IMR-90 (cell line): ENCODE results near the gene TMPRSS11A. TPM values are rescaled to one million over a fixed set of nuclear protein-coding genes. Genes with fewer than 3 reads are reported as not detected.

ENCODE experiments used
- ATAC-seq: fragments of 200-7000 bp; cut with Tn5 transposase; 2 replicates; pipeline ENCODE4 v1.9.1; 2020; ENCODE audit warnings: low read depth, mild to moderate bottlenecking, moderate library complexity
- BruUV-seq: library from RNA; stranded (reverse); fragments of 400-500 nt; replicated peaks from 2 replicates; lab custom pipeline; 2021; lab: Mats Ljungman, UMichigan
- CTCF ChIA-PET: fragments of 300-600 bp; formaldehyde crosslinking; extraction: SDS; loops from one replicate; lab custom pipeline; 2021; ENCODE audit warnings: antibody characterized with exemption; lab: Yijun Ruan, JAX
- POLR2A ChIA-PET: fragments of 300-600 bp; sonication (Branson Sonifier 250); formaldehyde crosslinking; loops from one replicate; lab custom pipeline; 2022; ENCODE audit warnings: antibody characterized with exemption; ENCODE audit not compliant: unreplicated experiment; lab: Charles Lee
- DNase-seq: peaks from one replicate; pipeline ENCODE4 v3.0.0; 2013
- H2AFZ ChIP-seq: replicated peaks from 2 replicates; pipeline ENCODE3; 2013; ENCODE audit warnings: low read length, mild to moderate bottlenecking; ENCODE audit not compliant: poor library complexity
- H2AK5ac ChIP-seq: 2 replicates; pipeline ENCODE4 v1.6.1; 2013; ENCODE audit warnings: low read depth, low read length, inconsistent platforms
- H2AK9ac ChIP-seq: replicated peaks from 2 replicates; pipeline ENCODE3; 2013; ENCODE audit warnings: mild to moderate bottlenecking, low read depth, low read length, moderate library complexity; ENCODE audit not compliant: poor library complexity
- H2BK120ac ChIP-seq: 2 replicates; pipeline ENCODE4 v1.6.1; 2013; ENCODE audit warnings: low read depth, low read length, inconsistent platforms
- H2BK15ac ChIP-seq: 3 replicates; pipeline ENCODE4 v1.6.1; 2013; ENCODE audit warnings: low read depth, low read length, inconsistent platforms
- H2BK20ac ChIP-seq: 2 replicates; pipeline ENCODE4 v1.6.1; 2013; ENCODE audit warnings: low read depth, mild to moderate bottlenecking, inconsistent platforms, low read length, moderate library complexity
- H2BK5ac ChIP-seq: 2 replicates; pipeline ENCODE4 v1.6.1; 2013; ENCODE audit warnings: mild to moderate bottlenecking, low read depth, low read length, inconsistent platforms; ENCODE audit not compliant: poor library complexity, severe bottlenecking
- H3K14ac ChIP-seq: replicated peaks from 2 replicates; pipeline ENCODE4 v1.6.1; 2013; ENCODE audit warnings: low read depth, low read length, inconsistent platforms
- H3K18ac ChIP-seq: 2 replicates; pipeline ENCODE4 v1.6.1; 2013; ENCODE audit warnings: low read depth, low read length, control low read depth
- H3K23ac ChIP-seq: 2 replicates; pipeline ENCODE4 v1.6.1; 2013; ENCODE audit warnings: low read depth, low read length, inconsistent platforms
- H3K27ac ChIP-seq: 2 replicates; pipeline ENCODE4 v1.5.1; 2013; ENCODE audit warnings: mild to moderate bottlenecking, control low read depth, low read length; ENCODE audit not compliant: insufficient read depth
- H3K27me3 ChIP-seq: 2 replicates; pipeline ENCODE4 v1.6.1; 2013; ENCODE audit warnings: low read length; ENCODE audit not compliant: control insufficient read depth, insufficient read depth
- H3K36me3 ChIP-seq: 2 replicates; pipeline ENCODE4 v1.6.1; 2013; ENCODE audit warnings: low read length, mixed read lengths; ENCODE audit not compliant: control insufficient read depth, insufficient read depth
- H3K4ac ChIP-seq: 2 replicates; pipeline ENCODE4 v1.6.1; 2013; ENCODE audit warnings: low read depth, low read length, inconsistent platforms
- H3K4me1 ChIP-seq: 2 replicates; pipeline ENCODE4 v1.6.1; 2013; ENCODE audit warnings: low read length, mixed read lengths; ENCODE audit not compliant: control insufficient read depth, insufficient read depth
- H3K4me2 ChIP-seq: 2 replicates; pipeline ENCODE4 v1.6.1; 2013; ENCODE audit warnings: low read depth, mild to moderate bottlenecking, control low read depth, low read length, moderate library complexity
- H3K4me3 ChIP-seq: 2 replicates; pipeline ENCODE4 v1.5.1; 2013; ENCODE audit warnings: low read depth, mild to moderate bottlenecking, control low read depth, low read length, moderate library complexity; ENCODE audit not compliant: insufficient read depth
- H3K56ac ChIP-seq: 2 replicates; pipeline ENCODE4 v1.6.1; 2013; ENCODE audit warnings: low read length, inconsistent platforms; ENCODE audit not compliant: insufficient read depth; ENCODE audit errors: extremely low read depth
- H3K79me1 ChIP-seq, 2 experiments: 2 replicates each; pipeline ENCODE4 v1.6.1; 2013; ENCODE audit warnings: low read length in 2 of 2, inconsistent platforms in 1 of 2, low read depth in 1 of 2
- H3K9ac ChIP-seq: 2 replicates; pipeline ENCODE4 v1.6.1; 2013; ENCODE audit warnings: low read depth, low read length, control low read depth
- H3K9me1 ChIP-seq: 2 replicates; pipeline ENCODE4 v1.6.1; 2013; ENCODE audit warnings: low read length, inconsistent platforms; ENCODE audit not compliant: insufficient read depth
- H3K9me3 ChIP-seq: 2 replicates; pipeline ENCODE4 v1.6.1; 2013; ENCODE audit warnings: low read length; ENCODE audit not compliant: control insufficient read depth, insufficient read depth
- H4K20me1 ChIP-seq: 2 replicates; pipeline ENCODE4 v1.6.1; 2013; ENCODE audit warnings: low read length, inconsistent platforms; ENCODE audit not compliant: insufficient read depth
- H4K5ac ChIP-seq: 2 replicates; pipeline ENCODE4 v1.6.1; 2013; ENCODE audit warnings: mild to moderate bottlenecking, low read depth, low read length, control low read depth
- H4K8ac ChIP-seq, 2 experiments: 2 replicates each; pipeline ENCODE4 v1.6.1; 2013; ENCODE audit warnings: low read depth in 2 of 2, low read length in 2 of 2, control low read depth in 1 of 2, inconsistent platforms in 1 of 2
- H4K91ac ChIP-seq: 2 replicates; pipeline ENCODE4 v1.6.1; 2013; ENCODE audit warnings: low read depth, low read length, inconsistent platforms; ENCODE audit not compliant: insufficient read depth
- BHLHE40 ChIP-seq: fragments of 150-350 bp; IDR thresholded peaks from 2 replicates; pipeline ENCODE4 v1.6.1; 2016; ENCODE audit warnings: mild to moderate bottlenecking, low read depth, low read length
- CEBPB ChIP-seq: IDR thresholded peaks from 2 replicates; pipeline ENCODE4 v1.6.1; 2012; ENCODE audit warnings: low read depth, low read length, improper control_type of control experiment
- CHD1 ChIP-seq: IDR thresholded peaks from 2 replicates; pipeline ENCODE4 v1.6.1; 2012; ENCODE audit warnings: low read depth, low read length, improper control_type of control experiment
- FOS ChIP-seq: fragments of 150-350 bp; IDR thresholded peaks from 2 replicates; pipeline ENCODE4 v1.6.1; 2016; ENCODE audit warnings: low read depth, low read length
- MAFK ChIP-seq: IDR thresholded peaks from 2 replicates; pipeline ENCODE4 v1.6.1; 2012; ENCODE audit warnings: low read depth, low read length, improper control_type of control experiment
- MAZ ChIP-seq: IDR thresholded peaks from 2 replicates; pipeline ENCODE4 v1.6.1; 2012; ENCODE audit warnings: low read depth, mild to moderate bottlenecking, low read length, improper control_type of control experiment, moderate library complexity, borderline replicate concordance
- MXI1 ChIP-seq: IDR thresholded peaks from 2 replicates; pipeline ENCODE4 v1.6.1; 2012; ENCODE audit warnings: low read depth, mild to moderate bottlenecking, low read length, moderate library complexity, borderline replicate concordance
- NFE2L2 ChIP-seq: fragments of 150-350 bp; IDR thresholded peaks from 2 replicates; pipeline ENCODE4 v1.6.1; 2016; ENCODE audit warnings: low read depth, mild to moderate bottlenecking, low read length
- POLR2A ChIP-seq: IDR thresholded peaks from 2 replicates; pipeline ENCODE4 v1.6.1; 2012; ENCODE audit warnings: mild to moderate bottlenecking, low read depth, low read length
- RAD21 ChIP-seq: IDR thresholded peaks from 2 replicates; pipeline ENCODE4 v1.6.1; 2012; ENCODE audit warnings: low read length, improper control_type of control experiment
- RCOR1 ChIP-seq: IDR thresholded peaks from 2 replicates; pipeline ENCODE4 v1.6.1; 2012; ENCODE audit warnings: mild to moderate bottlenecking, low read length, improper control_type of control experiment; ENCODE audit not compliant: insufficient replicate concordance
- RFX5 ChIP-seq: IDR thresholded peaks from 2 replicates; pipeline ENCODE4 v1.8.0; 2012; ENCODE audit warnings: low read depth, mild to moderate bottlenecking, low read length, moderate library complexity
- SMC3 ChIP-seq: fragments of 150-350 bp; IDR thresholded peaks from 2 replicates; pipeline ENCODE4 v1.6.1; 2016; ENCODE audit warnings: low read depth, mild to moderate bottlenecking, antibody characterized with exemption, low read length, moderate library complexity
- WGBS, 2 experiments: methylation state at CpG; one replicate each; pipeline versions ENCODE4 v1.1.5 to v1.1.7; 2013; ENCODE audit warnings: missing lambda C conversion rate in 2 of 2; ENCODE audit not compliant: insufficient read length in 1 of 2; ENCODE audit errors: extremely low coverage in 2 of 2; 5-methylcytosine and 5-hydroxymethylcytosine counted together
- dilution Hi-C: fragments of 300-500 bp; cut with HindIII; formaldehyde crosslinking; loops from one replicate; pipeline ENCODE4 v1.14.3; 2018; ENCODE audit warnings: low sequenced_read_pairs; ENCODE audit not compliant: unreplicated experiment
- in situ Hi-C: fragments of 300-500 bp; cut with MboI; formaldehyde crosslinking; loops from 3 replicates; pipeline ENCODE4 v1.14.3; 2019; ENCODE audit warnings: low sequenced_read_pairs, inconsistent platforms, mixed read lengths
- intact Hi-C: fragments of 100-400 bp; cut with micrococcal nuclease; formaldehyde crosslinking; loops from 2 replicates; pipeline ENCODE4 v1.10.0; 2022
- polyA plus RNA-seq, 3 experiments: library from polyadenylated mRNA; depleted of rRNA; stranded (reverse); fragments of >200 nt; gene quantifications; 2 replicates each; pipeline ENCODE4 v1.2.3, GENCODE V29; 2012; ENCODE audit warnings: low replicate concordance in 1 of 3
- total RNA-seq: library from RNA; depleted of rRNA; stranded (reverse); fragments of >200 nt; gene quantifications from 2 replicates; pipeline ENCODE4 v1.2.3, GENCODE V29; 2012
- TF ChIP-seq, protein P1 (sequence below): conservative IDR thresholded peaks from 2 replicates; pipeline ENCODE4 v1.5.1; 2012; ENCODE audit warnings: mild to moderate bottlenecking, low read depth, low read length, improper control_type of control experiment
- TF ChIP-seq, protein P2 (sequence below): fragments of 150-350 bp; IDR thresholded peaks from 2 replicates; pipeline ENCODE4 v1.6.1; 2016; ENCODE audit warnings: low read depth, mild to moderate bottlenecking, low read length, moderate library complexity, borderline replicate concordance
- TF ChIP-seq, protein P3 (sequence below): fragments of 150-350 bp; IDR thresholded peaks from 2 replicates; pipeline ENCODE4 v1.6.1; 2017; ENCODE audit warnings: mild to moderate bottlenecking, antibody characterized with exemption, low read length, low read depth

TMPRSS11A gene
- total and polyA plus RNA-seq, 2 of the 4 experiments (the other 2 are of a cell fraction): not detected

DNA sequence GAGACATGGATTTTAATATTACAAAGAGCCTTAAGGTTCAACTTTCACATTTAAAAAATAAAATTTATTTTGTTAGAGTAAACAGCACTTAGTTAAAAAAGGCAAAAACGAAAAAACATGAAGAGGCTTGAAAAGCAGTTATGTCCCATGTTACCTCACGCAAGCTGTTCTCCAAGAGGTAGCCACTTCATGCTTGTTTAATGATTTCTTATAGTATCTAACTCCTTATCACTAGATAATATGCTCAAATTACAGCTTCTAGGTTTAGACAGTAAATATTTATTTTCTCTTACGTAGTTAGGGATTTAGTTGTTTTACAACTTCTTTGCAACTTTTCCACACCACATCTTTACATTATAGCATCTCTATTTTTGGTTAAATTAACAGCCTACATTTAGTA is 51.7 kb downstream of the TMPRSS11A start:
- Histone ChIP-seq H3K9me3 (no peaks in the 10 kb centered on the region), H2AFZ (no peak overlapping the region), H3K56ac (no peak overlapping the region), H4K8ac (no peak overlapping the region), H4K20me1 (no peaks in the 10 kb centered on the region), H4K5ac (no peak overlapping the region), H2BK5ac (no peak overlapping the region), H3K9ac (no peak overlapping the region), H3K9me1 (no peaks in the 10 kb centered on the region), H3K27me3 (no peaks in the 10 kb centered on the region), H2AK9ac (no peak overlapping the region), H3K36me3 (no peaks in the 10 kb centered on the region), H3K4me2 (no peak overlapping the region), H3K79me1 (no peaks in the 10 kb centered on the region), H4K91ac (no peak overlapping the region), H2BK15ac (no peak overlapping the region), H2BK20ac (no peak overlapping the region), H2AK5ac (no peak overlapping the region), H3K14ac (no peak overlapping the region), H3K18ac (no peak overlapping the region), H3K4me3 (no peak overlapping the region), H3K23ac (no peak overlapping the region), H3K4me1 (no peaks in the 10 kb centered on the region), H3K27ac (no peak overlapping the region), H2BK120ac (no peak overlapping the region), H3K4ac (no peak overlapping the region)
- POLR2A ChIA-PET: no interaction called here
- in situ Hi-C loops (no loop called here), intact Hi-C loops (loop anchor here (5.0 kb wide), 1 partner anchor 149 kb away; no protein-coding TSS in a partner anchor), dilution Hi-C loops (no loop called here)
- no CpG with 5 or more reads among the region's 3 CpGs for WGBS, 2 experiments
- DNase-seq (no peak), ATAC-seq (no peak)
- no TSS peak for BruUV-seq
- TF ChIP-seq, protein P1, sequence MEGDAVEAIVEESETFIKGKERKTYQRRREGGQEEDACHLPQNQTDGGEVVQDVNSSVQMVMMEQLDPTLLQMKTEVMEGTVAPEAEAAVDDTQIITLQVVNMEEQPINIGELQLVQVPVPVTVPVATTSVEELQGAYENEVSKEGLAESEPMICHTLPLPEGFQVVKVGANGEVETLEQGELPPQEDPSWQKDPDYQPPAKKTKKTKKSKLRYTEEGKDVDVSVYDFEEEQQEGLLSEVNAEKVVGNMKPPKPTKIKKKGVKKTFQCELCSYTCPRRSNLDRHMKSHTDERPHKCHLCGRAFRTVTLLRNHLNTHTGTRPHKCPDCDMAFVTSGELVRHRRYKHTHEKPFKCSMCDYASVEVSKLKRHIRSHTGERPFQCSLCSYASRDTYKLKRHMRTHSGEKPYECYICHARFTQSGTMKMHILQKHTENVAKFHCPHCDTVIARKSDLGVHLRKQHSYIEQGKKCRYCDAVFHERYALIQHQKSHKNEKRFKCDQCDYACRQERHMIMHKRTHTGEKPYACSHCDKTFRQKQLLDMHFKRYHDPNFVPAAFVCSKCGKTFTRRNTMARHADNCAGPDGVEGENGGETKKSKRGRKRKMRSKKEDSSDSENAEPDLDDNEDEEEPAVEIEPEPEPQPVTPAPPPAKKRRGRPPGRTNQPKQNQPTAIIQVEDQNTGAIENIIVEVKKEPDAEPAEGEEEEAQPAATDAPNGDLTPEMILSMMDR: no peak
- TF ChIP-seq SMC3: no peak
- TF ChIP-seq BHLHE40: no peak
- no peak for TF ChIP-seq MXI1
- TF ChIP-seq, protein P2, sequence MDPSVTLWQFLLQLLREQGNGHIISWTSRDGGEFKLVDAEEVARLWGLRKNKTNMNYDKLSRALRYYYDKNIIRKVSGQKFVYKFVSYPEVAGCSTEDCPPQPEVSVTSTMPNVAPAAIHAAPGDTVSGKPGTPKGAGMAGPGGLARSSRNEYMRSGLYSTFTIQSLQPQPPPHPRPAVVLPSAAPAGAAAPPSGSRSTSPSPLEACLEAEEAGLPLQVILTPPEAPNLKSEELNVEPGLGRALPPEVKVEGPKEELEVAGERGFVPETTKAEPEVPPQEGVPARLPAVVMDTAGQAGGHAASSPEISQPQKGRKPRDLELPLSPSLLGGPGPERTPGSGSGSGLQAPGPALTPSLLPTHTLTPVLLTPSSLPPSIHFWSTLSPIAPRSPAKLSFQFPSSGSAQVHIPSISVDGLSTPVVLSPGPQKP: no peak
- no peak for TF ChIP-seq MAFK
- no peak for TF ChIP-seq RCOR1
- no peak for TF ChIP-seq RAD21
- no peak for TF ChIP-seq POLR2A
- no peak for TF ChIP-seq FOS
- TF ChIP-seq CEBPB: no peak
- TF ChIP-seq CHD1: no peak
- TF ChIP-seq, protein P3, sequence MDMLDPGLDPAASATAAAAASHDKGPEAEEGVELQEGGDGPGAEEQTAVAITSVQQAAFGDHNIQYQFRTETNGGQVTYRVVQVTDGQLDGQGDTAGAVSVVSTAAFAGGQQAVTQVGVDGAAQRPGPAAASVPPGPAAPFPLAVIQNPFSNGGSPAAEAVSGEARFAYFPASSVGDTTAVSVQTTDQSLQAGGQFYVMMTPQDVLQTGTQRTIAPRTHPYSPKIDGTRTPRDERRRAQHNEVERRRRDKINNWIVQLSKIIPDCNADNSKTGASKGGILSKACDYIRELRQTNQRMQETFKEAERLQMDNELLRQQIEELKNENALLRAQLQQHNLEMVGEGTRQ: no peak
- TF ChIP-seq NFE2L2: no peak
- TF ChIP-seq MAZ: no peak
- TF ChIP-seq RFX5: no peak
- CTCF ChIA-PET: interaction anchor here (0.5 to 1.4 kb wide), 2 partner anchors 10 to 25 kb away, joined by 3 to 7 read pairs; no protein-coding TSS in a partner anchor
